CD4-positive, alpha-beta T cell treated with Interferon alpha-2 for 1 hour (primary cell): ENCODE results near the gene METTL21A.
"Not testable (repeated sequence)": the region's sequence is repeated elsewhere in the genome, so short reads cannot be mapped to it uniquely, and the experiment has no call there.

Source experiments
- DNase-seq, 2 donors: peaks; one replicate each; pipeline ENCODE4 v3.0.0-alpha.2; 2020 to 2022

METTL21A gene

DNA sequence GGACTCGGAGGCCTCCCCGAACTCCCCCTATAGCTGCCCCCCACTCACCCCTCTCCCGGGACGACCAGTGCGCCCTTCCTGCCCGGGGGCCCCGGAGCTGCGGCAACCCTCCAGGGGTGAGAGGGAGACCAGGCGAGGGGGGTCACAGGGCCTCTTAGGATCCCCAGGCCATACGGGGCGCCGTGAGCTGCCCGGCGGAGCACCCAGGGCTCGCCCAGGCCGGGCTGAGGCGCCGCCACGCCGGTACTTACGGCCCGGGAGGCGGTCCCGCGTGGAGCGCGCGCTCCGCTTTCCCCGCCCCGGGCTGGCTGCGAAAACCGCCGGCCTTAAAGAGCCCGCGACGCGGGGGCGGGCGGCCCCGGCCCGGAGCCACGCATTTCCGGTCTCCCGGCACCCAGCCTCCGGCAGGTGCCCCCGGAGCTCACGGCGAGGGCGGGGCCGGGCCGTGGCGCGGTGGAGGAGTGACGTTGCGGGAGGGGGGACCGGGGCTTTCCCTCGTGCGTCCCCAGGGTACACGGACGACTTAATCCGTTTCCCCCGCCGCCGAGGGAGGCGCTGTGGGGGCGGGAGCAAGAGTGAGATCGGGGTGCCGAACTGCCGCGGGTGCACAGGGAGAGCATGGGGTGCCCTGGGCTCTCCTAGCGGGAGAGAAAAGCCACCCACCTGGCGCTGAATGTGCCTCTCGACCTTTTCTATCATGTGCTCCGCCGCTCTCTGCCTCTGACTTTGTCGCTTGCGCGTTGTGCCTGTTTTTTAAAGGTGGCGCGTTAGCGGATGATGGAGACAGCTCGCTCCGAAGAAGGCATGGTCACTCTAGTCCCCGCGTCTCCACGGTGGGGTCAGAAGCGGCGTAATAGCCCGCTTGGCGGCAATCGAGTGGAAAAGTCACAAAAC, at the start of gene METTL21A:
Gene METTL21A, minus strand, starts transcription at position 381 of the 894 bp plus-strand sequence. CDS start 1,019 bp downstream, outside the sequence.
- peak; percentile 96 to 97 for DNase-seq

DNA sequence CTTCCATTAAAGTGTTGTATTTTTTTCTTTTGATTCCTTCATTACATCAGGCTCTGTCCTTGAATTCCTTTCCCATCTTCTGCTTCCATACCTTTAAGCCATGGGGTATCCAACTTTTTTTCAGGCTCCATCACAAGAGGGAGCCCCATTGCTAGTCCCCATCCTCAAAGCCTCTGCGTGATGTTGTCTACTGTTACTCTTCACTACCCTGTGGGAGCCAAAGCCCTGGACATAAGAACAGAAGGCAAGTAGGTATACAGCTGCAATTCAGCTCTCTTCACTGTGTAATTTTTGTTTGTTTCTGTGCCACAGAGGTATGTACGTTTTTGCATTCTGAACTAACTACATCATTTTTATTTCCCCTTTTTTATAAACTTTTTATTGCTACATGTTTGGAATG, 49.6 kb upstream of the METTL21A start:
- no peak for DNase-seq

DNA sequence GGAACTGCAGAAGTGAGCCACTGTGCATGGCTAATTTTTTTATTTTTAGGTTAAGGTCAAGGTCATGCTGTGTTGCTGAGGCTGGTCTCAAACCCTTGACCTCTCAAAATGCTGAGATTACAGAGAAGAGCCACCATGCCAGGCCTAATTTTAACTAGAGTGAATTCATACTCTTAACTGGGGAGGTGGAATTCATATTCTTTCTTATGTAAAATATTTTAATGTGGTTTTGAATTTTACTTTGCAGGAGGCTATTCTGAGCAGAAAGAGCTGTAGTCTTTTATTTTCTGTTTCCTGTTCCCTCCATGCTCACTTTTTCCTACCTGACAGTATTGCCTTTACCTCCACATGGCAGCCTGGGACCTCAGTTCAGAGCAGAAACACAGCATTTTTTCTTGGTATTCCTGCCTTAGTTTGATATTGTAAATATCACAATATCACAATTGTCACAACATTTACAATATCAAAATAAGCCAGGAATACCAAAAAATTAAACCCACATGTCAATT, 49.1 kb upstream of the METTL21A start:
- DNase-seq, result no peak

DNA sequence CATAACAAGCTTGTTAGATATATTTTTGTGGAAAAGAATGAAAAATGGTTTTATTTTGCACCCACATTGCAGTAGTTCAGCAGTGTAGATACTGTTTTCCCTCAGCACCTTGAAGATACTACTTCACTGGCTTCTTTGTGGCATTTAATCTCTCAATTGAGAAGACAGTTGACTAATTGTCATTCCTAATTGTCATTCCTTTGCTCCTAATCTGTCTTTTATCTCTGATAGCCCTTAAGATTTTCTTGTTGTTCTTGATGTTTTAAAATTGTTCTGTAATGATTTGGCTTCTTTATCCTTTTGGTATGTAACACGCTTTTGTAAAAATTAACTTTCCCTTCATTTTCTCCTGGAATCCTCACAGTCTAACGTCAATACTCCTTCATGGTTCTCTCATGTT, 48.2 kb upstream of the METTL21A start:
- DNase-seq, result no peak

- DNase-seq, result no peak
These were observed 45.7 kb upstream of the METTL21A start for GRCh38 chr2:207670887-207671286.

DNA sequence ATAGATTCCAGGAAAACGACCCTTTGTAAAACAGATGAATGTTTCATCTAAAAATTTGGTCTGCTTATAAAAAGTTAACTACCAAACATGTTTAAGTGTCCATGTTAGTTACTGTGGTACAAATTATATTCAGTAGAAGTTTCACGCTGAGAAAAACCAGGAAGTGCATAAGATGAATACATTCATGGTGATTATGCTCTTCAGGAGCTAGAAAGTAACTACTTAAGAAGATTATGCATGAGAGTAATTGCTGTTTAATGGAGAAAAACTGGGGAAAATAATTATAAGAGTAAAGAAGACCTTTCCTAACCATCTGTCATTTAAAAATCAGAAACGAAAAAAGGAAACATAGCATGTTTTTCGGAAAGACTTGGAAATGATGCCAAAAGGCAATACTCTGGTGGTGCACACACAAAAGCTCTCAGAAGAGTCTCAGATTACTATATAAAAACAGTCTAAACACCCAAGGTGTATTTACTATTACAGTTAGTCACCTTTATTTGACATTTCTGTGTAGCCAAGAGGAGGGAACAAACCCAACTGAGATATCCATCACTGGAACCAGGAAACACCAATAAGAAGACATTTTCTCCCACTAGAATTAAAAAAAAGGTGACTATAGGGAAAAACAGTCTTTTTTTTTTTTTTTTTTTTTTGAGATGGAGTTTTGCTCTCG, 38.8 kb upstream of the METTL21A start:
- DNase-seq, result no peak

DNA sequence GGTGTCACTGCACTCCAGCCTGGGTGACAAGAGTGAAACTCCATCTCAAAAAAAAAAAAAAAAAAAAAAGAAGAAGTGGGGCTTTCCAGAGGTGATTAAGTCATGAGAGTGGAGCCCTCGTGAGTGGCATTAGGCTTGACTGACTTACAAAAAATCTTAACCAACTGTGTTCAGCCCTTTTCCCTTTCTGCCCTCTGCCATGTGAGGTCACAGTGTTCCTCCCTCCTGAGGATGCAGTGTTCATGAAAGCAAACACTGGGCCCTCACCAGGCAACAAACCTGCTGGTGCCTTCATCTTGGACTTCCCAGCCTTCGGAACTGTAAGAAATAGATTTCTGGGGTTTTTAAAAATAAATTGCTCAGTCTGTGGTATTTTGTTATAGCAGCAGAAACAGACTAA, 37.0 kb upstream of the METTL21A start:
- DNase-seq, result peak; percentile 16 to 80

DNA sequence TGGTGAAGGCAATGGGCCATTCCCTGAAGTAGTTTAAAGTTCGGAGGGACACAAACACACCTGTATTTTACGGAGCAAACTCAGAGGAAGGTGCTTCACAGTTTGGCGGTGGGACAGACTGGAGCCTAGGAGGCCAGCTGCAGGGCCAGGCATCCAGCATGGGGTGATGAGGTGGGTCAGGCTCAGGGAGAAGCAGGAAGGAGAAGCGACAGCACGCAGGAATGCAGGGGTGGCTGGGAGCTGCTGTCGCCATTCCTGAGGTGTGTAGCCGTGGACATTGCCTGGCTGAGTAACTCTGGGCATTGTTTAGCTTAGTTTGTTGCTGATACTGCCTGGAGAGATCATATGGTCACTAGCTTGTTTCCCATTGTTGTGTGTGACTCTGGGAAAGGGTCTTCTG, 35.8 kb upstream of the METTL21A start:
- no peak for DNase-seq

GRCh38 chr2:207658156-207658555, 33.0 kb upstream of the METTL21A start:
- DNase-seq, result no peak

- DNase-seq, result no peak
These were observed 29.8 kb upstream of the METTL21A start for GRCh38 chr2:207655000-207655399.

GRCh38 chr2:207646582-207646981, 21.4 kb upstream of the METTL21A start:
- DNase-seq, result not testable (repeated sequence)

GRCh38 chr2:207643892-207644291, 18.7 kb upstream of the METTL21A start:
- DNase-seq, result no peak

- DNase-seq, result no peak
These were observed 15.5 kb upstream of the METTL21A start for GRCh38 chr2:207640661-207641060.

DNA sequence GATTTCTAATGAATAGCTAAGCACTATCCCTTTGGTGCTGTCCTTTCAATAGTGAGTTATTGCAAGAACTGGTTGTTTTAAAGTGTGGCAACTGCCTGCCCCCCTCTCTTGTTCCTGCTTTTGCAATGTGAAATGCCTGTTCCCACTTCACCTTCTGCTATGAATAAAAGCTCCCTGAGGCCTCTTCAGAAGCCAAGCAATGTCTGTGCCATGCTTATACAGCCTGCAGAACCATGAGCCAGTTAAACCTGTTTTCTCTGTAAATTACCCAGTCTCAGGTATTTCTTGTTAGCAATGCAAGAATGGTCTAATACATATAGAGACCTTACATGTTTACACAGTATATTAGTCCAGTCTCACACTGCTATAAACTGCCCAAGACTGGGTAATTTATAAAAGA, 15.0 kb upstream of the METTL21A start:
- DNase-seq, result no peak

GRCh38 chr2:207639288-207639687, 14.1 kb upstream of the METTL21A start:
- not testable (repeated sequence) for DNase-seq

DNA sequence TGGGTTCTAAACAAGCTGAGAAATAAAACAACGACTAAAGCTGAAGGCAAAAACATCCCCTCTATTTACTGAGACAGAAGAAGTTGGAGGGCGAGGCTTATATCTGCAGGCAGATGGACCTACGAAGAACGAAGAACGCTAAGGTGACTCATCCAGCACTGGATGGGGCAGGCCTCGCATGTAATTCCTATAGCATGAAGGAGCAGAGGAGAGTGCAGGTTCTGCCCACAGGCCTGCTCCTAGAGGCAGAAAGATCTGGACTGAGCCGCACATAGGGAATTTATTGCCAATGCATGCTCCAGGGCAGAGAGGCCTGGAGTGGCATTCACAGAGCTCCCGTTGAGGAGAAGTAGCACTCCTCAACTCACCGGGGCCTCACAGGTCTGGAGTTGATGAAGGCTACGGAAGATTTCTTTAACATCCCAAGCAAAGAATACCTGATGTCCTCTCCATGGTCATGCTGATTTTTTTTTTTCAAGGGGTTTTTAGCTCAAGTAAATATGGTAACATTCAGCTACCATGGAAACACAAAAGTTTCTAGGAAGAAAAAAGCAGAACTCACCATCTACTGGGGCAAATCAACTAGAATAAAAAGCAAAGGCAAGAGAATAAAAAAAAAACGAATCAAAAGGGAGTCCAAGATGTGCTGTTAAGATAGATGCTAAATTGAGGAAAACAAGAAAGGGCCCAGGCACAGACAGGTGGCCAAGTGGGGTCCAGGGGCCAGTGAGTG, 10.4 kb upstream of the METTL21A start:
- DNase-seq, result no peak

- no peak for DNase-seq
These were observed 8.5 kb upstream of the METTL21A start for GRCh38 chr2:207633686-207634085.

DNA sequence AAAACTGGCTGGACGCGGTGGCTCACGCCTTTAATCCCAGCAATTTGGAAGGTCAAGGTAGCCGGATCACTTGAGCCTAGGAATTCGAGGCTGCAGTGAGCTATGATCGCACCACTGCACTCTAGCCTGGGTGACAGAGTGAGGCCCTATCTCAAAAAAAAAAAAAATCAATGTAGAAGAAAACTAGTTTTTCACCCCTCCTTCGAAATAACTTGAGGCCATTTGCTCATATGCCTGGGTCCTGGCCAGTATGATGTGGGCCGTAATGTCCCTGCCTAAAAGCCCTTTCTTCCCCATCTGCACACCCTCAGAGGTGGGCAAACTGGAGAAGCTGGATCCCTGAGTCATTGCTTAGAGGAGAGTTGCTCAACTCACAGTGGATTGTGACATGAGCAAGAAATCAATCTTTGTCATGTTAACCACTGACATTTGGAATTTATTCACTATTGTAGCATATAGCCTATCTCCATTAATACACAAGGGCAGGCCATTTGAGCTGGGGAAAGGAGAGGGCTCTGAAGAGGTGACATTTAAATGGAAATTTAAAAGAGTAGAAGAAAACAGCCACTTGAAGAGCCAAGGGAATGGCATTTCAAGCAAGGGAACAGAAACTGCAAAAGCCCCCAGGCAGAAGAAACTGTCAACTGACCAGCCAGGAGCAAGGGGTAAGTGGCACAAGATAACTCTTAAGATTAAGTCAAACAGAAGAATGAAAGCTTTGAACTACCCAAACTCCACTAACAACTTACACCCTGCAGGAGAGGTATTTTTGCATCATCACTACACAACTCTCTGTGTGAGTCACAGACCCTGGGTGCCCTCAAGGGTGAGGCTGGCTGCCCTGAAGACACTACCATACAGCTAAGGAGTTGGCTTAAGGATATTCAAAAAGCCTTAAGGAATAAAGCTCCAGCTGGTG, 7.6 kb upstream of the METTL21A start:
- DNase-seq, result peak in 1 of 2 donors; percentile 31

- DNase-seq, result no peak
These were observed 5.3 kb upstream of the METTL21A start for GRCh38 chr2:207630491-207630890.

DNA sequence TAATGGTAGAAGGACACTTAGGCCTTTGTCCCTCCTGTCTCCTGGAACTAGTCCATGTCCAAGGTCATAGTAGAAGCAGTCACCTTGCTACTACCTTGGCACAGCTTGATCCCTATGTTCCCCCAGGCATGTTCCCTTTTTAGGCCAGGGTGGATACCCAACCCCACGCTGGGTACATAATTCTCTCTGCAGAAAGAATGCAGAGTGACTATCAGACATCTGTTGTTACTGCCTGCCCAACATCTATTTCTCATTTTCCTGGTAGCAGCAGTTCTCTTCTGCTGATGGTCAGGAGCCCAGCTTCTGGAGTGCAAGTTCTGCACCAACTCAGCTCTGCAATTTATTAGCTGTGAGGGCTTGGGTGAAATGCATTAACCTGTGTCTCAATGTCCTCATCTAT, 4.4 kb upstream of the METTL21A start:
- DNase-seq, result no peak

DNA sequence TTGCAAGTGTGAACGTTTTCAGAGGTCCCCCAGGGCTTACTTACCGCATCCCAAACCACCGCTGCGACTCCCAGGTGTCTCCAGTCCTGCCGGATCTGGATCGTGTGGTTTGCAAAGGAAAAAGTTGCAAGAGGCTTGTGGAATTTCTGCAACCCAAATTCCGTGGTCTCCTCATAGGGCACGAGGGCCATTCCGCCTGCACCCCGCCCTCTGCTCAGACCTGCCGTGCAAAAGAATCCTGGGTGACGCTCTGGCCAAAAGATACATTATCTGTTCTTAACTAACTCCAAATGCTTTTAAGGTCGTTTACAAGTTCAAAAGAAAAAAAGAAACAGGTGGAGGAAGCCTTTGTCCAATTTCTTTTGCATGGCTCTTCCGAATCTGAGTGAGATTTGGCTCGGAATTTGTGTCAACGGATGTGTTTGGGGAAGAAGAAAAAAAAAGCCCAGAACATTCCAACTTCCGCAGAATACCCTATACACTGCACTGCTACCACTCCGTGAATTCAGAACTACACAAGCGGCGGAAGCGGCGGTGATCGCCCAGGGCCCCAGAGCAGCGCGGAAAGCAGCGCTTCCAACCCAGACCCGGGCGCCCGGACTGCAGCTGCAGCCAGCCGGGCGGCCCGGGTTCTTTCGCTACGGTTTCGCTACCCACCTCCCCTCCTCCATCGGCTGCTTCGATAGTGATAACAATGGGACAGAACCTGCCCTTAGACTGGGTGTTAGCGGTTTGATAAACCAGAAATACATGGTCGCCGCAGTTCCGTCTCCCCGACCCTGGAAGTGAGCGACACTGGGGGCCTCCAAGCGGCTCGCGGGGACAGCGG, 795 bp downstream of the METTL21A start:
- peak; percentile 62 to 68 for DNase-seq
